Activated effector memory CD4-positive, alpha-beta T cell treated with Interleukin-2 at 50 U/mL for 16 hours (primary cell): ENCODE results near the gene MYL4.
A peak's percentile ranks its signal among the peaks of the same experiment; 100 is the strongest.
"Not testable (repeated sequence)": the region's sequence is repeated elsewhere in the genome, so short reads cannot be mapped to it uniquely, and the experiment has no call there.

Experiments
- DNase-seq: peaks from one replicate; pipeline ENCODE4 v3.0.0-alpha.2; 2020

Gene MYL4

DNA sequence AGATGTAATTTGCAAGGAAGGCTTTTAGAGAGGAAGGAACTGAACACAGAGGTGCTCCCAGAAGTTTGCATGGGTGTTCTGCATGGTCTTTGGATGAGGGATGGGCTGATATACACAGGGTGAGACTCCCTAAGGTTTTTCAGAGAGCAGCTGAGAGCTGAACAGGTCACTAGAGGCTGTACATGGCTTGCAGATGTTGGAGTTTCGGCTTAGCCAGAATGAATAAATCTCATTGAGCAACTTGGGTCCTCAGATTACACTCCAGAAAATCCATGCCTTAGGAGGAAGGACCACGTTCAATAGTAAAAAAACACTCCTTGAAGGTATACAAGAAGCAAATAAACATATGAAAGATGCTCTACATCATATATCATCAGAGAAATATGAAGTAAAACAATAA, 37.0 kb downstream of the MYL4 start:
- no peak for DNase-seq

DNA sequence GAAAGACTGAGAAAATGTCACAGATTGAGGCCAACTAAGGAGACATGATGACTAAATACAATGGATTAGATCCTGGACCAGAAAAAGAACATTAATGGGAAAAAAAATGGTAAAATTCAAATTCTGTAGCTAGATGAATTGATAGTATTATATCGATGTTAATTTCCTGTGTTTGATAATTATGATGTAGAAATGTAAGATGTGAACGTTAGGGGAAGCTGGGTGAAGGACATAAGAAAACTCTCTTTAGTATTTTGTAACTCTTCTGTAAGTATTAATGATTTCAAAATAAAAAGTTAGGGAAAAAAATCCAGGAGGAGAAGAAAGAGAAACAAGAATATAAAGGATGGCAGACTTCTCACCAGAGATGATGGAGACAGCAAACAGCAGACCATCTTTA, 41.7 kb downstream of the MYL4 start:
- DNase-seq = no peak

DNA sequence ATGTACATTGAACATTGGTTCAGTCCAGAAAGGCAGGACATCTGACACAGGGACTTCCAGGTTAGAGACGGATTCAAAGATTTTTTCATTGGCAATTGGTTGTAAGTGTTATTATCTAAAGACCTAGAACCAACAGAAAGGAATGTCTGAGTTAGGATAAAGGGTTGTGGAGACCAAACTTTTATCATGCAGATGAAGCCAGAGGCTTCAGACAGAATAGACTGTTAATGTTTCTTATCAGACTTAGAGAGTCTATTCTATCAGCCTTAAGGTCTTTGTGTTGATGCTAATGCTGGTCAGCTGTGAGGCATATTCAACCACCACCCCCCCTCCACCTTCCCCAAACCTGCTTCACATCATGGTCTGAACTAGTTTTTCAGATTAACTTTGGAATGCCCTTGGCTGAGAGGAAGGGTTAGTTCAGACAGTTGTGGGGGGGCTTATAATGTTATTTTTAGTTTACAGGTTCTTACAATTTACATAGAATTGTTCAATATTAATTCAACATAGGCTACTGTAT, 42.3 kb downstream of the MYL4 start:
- DNase-seq = no peak

DNA sequence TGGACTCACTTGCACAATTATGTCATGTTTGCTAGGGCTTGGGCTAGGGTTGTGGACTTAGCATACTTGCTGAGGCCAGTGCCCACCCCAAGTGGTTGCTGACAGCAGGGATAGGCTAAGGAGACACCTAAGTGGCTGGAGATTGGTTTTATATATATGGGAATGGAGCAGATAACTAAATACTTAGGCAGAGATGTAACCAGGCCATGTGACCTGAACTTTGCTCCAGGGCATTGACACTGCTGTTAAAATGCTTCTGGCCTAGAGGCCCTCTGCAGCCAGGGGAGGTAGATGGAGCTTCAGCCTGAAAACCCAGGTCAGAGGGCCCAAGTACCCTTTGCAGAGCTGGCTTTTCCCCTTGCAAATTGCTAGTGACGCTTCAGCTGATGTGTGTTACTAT, 43.1 kb downstream of the MYL4 start:
- DNase-seq = no peak

DNA sequence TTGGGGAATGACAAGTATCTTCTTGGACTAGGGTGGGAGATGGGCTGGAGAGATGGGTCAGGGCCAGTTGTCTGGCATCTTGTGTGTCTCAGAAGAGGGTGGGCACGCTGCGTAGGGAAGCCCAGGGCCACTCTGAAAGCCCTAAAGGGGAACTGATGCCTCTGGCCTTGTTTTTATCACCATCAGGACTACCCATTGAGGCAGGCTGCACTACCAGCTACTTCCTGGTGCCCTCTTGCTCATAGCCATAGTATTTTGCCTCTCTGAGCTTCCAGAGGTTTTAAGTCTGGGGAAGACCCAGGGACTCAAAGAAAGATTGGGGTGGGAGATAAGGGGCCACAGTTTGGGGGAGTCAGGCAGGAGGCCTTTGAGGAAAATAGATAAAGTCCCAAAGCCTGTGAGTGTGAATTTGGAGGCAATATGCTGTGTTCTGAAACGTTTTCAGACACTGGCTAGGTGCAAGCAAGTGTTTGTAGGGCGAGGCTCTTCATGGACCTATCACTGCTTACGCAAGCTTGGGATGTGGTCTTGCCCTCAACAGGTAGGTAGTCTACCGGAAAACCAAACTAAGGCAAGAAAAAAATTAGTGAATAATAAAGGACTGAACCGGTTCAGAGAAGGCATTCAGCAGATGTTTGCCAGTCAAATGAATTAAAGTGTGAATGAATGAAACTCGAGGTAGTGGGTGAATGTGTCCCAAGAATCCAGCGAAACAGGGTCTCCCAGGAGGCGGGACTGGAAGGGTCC, 43.8 kb downstream of the MYL4 start:
- DNase-seq = no peak

DNA sequence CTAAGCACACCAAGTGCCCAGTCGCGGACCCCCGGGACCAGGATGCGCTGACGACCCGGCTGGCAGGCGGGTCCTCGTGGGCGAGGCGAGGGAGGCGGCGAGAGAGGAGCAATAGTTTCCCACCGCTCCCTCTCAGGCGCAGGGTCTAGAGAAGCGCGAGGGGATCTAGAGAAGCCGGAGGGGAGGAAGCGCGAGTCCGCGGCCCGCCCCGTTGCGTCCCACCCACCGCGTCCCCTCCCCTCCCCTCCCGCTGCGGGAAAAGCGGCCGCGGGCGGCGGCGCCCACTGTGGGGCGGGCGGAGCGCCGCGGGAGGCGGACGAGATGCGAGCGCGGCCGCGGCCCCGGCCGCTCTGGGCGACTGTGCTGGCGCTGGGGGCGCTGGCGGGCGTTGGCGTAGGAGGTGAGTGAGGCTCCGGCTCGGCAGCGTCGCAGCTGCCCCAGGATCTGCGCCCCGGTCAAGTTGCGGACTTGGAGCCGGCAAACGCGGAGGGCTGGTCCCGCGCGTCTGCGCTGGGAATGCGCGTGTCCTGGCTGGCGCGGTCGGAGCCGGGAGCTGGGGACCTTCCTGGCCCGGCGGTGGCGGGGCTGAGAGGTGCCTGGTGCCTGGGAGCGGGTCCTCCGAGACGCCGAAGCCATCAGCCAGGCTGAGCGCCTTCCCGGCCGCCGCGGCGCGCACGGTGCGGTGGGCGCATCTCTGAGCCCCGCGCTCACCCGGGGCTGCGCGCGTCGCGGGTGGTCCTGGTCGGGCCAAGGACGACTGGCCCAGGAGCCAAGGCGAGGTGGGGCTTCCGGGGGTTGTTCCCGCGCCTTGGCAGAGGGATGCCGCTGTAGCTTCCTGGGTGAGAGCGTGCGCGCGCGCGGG, 44.6 kb downstream of the MYL4 start, which contains the start of gene ITGB3:
Gene ITGB3 (plus strand): TSS at position 287 of the 862 bp plus-strand sequence. CDS start 35 bp downstream, at position 322.
- DNase-seq = peak; percentile 49

DNA sequence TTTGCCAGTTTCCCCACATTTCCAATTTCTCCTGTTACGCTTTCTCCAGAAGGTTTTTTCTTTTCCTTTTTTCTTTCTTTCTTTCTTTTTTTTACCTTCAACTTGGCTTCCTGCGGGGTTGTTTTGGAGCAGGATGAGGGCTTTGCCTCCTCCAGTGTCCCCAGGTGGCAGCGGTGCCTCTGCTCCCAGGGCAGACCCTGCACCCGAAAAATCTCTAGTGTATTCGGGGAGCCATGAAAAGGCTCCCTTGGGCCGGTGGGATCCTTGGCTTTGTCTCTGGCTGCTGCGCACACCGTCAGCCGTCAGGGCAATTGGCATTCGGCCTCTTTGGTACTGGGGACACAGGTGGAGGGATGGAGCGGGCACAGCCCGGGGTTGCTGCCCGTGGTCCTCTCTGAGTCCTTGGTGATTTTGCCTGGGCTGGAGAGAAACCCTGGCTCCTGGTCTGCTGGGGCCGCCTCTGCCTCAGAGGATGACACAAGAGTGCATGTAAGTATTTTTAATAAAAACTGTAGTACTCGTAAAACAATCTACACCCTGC, 45.3 kb downstream of the MYL4 start:
- DNase-seq = no peak

DNA sequence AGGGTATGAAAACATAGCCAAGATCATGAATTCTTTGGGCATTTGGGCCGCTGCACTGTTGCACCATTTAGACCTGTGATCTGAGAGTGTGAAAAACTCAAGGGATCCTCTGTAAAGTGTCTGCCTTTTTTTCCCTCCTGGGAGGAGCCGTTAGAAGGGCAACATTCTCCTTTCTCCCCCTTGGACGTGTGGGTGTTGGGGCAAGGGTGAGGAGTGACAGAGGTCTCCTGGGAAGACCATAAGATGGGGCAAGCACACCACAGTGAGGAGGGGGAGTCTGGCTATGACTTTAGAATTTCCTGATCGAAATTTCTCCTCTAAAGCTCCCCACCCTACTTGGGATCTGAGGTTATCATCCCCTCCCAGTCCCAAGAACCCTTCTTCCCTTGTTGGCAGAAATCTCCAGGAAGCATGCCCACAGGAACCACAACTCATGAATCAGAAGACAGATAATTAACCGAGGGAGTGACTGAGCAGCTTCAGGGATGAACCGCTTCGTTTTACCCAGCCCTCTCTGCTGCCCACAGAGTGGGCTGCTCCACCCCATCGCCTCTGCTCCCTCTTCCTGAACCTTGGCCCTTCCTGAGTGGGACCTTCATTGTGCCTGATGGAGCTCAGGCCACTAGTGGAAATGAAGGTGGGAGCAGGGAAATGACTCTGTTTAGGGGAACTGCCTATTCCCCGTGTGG, 48.6 kb downstream of the MYL4 start:
- no peak for DNase-seq

DNA sequence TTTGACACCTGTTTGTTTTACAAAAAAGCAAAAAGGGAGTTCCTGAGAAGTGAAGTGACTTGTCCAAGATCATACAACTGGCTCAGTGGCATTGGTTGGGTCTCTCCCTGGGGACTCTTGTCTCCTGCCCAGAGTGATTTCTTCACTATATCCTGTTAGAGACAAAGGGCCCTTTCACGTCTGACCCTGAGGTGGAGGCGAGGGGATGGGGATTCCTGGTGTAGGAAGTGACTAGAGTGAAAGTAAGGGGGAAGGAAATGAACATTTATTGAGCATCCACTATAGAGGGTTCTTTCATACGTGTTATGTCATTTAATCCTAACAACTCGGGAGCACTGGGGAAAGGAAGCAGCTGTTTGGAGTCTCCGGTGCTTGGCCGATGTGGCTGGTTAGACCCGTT, 53.4 kb downstream of the MYL4 start:
- DNase-seq = no peak

DNA sequence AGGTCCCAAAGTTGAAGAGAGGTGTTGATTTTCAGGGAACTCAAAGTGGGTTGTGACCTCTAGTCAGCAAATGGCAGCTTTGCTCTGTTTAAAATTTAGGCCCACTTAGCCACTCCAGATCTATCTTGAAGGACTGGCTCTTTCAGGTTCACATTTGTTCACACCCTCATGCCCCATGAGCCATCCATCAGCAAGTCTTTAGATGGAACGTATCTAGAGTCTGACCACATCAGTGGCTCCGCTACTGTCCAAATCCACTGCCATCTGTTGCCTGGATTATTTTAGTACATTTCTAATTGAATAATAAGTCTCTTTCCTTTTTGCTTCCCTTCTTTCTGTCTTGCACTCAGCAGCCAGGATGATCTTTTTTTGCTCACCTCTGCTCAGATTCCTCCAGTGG, 55.0 kb downstream of the MYL4 start:
- no peak for DNase-seq

DNA sequence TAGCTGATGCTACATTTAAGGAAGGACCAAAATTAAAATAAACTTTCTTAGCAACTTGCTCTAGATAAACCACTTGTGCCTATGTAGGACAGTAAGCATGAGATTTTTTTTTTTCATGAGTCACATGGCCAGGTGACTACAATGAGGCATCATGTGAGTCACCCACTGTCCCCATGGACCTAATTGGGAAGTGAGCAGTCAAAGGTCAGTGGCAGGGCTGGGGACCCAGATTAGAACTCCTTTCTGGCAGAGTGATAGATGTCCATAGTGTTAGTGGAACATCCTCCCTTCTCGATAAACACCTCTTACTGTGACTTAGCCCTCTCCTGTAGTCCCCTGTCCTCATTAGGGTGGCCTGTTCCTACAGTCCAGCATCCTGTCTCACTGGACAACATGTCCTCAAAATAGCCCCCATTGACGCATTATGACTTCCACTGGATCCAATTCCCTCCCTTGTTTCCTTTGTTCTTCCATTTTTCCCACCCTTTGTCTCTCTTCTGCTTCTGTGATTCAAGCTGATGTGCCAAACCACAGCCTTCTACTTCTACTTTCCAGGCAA, 56.9 kb downstream of the MYL4 start:
- no peak for DNase-seq

DNA sequence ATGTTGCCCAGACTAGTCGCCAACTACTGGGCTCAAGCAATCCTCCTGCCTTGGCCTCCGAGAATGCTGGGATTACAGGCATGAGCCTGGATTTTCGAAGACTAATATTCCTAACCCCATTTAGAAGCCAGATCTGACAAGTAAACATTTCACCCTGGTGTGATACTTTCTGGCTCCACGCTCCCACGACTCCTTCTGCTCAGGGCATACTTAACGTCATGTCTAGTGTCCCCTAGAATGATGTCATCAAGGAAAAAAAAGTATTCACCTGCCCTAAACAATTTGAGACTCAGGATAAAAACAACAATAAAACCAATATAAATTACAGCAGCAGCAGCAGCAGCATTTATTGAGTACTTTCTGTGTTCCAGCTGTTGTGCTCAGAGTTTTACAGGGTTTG, 57.6 kb downstream of the MYL4 start:
- DNase-seq = no peak

DNA sequence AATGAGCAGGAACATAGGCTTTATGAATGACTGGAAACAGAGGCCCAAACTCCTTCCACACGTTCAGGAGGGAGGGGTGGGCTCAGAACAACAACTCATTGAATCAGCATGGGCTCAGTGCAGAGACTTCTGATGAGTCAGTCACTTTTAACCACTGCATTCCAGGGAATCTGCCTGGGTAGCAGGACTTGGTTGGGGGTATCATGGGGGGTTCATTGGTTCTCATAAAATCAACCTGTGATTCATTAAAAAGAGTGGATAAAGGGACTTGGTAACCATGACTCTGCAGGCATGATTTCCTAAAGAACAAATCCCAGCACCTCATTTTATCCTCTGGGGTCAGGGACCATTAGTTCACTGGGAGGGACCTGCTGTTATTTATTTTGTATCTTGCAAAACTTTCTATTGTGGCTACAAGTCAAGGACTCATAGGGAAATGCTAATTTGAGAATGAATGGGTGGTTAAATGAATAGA, 58.2 kb downstream of the MYL4 start:
- DNase-seq = no peak

DNA sequence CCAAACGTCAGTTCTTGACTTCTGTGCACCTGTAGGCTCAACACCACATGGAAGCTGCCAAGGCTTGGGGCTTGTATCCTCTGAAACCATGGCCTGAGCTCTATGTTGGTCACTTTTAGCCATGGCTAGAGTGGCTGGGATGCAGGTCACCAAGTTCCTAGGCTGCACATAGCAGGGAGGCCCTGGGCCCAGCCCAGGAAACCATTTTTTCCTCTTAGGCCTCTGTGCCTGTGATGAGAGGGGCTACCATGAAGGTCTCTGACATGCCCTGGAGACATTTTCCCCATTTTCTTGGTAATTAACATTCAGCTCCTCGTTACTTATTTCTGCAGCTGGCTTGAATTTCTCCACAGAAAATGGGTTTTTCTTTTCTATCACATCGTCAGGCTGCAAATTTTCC, 59.8 kb downstream of the MYL4 start:
- DNase-seq = not testable (repeated sequence)

DNA sequence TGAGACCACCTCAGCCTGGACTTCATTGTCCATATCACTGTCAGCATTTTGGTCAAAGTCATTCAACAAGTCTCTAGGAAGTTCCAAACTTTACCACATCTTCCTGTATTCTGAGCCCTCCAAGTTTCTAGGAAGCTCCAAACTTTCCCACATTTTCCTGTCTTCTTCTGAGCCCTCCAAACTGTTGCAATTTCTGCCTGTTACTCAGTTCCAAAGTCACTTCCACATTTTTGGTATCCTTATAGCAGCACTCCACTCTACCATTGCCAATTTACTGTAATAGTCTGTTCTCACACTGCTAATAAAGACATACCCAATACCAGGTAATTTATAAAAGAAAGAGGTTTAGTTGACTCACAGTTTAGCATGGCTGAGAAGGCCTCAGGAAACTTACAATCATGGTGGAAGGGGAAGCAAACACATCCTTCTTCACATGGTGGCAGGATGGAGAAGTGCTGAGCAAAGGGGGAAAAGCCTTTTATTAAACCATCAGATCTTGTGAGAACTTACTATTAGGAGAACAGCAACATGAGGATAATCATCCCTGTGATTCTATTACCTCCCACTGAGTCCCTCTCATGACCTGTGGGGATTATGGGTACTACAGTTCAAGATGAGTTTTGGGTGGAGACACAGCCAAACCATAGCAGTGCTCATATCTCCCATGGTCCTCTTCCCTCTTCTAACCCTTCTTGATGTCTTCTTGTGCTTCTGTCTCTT, 60.6 kb downstream of the MYL4 start:
- DNase-seq = not testable (repeated sequence)

DNA sequence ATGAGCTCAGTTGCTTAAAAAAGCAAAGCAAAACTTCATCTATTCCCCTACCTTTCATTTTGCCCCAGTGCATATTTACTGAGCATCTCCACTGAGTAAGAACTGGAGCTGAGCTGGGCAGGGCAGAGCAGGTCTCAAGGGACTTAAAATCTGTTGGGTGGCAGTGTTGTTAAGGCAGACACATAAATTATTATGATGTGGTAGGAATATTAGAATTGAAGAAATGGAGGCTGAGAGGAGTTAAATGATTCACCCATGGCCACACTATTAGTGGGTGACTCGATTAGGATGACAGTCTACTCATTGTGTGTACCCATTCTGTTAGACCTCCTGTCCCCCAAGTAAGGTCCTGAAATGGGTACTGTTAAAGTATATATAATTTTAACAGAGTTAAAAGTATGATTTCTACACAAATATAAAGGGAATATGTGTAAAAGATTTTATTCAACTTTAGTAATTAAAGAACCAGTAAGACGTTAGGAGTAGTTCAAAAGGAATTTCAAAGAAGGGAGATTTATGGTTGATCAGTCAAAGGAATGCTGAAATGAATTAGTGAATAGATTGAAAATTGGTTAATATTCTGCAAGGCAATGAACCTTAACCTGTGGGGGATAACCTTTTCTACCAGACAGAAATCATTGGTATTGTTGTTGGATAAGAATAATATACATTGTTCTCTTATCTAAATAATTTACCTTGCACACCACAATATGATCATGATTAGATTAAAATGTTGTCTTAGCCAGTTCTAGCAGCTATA, 62.0 kb downstream of the MYL4 start:
- DNase-seq = no peak

DNA sequence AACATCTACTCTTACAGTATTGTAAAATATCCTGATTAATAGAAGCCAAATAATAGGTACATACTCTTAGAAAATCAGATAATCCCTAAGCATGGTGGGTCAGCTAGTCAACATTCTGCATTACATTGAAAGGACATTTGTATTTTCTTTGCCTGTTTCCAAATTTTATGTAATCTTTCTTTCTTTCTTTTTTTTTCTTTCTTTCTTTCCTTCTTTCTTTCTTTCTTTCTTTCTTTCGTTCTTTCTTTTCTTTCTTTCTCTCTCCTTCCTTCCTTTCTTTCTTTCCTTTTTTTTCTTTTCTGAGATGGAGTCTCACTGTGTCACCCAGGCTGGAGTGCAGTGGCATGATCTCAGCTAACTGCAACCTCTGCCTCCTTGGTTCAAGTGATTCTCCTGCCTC, 63.3 kb downstream of the MYL4 start:
- DNase-seq = no peak

DNA sequence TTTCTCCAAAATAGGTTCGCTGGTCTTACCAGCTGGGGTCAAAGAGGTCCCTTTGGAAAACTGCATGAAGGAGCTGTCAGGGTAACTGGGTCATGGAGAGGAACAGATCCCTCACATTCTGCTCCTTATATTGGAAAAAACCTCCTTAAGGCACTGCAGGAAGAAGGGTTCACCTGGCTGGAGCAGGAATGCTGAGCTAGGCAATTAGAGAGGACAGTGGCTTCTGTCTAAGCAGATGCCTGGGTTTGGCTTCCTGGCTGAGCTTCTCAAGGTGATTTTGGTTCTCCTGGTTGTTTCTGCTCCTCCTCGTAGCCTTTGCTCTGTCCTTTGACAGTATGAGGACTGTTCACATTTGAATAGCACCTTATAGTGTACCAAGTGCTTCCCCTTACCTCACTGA, 64.1 kb downstream of the MYL4 start:
- DNase-seq = no peak
